Measurements from ENCODE around the gene IP6K1.
"Not testable (repeated sequence)": the region's sequence is repeated elsewhere in the genome, so short reads cannot be mapped to it uniquely, and the experiment has no call there.

Gene IP6K1

GRCh38 chr3:49688338-49689045 lies 97.8 kb downstream of the IP6K1 start:
- H2AFZ ChIP-seq (ENCODE audit: low read depth, low read length), result peak overlapping the region; percentile 46

GRCh38 chr3:49687424-49687795 lies 98.9 kb downstream of the IP6K1 start:
- not testable (repeated sequence) for H3K4me3 ChIP-seq (ENCODE audit: low read length); H3K27me3 ChIP-seq (ENCODE audit: insufficient read depth, low read length); H2AFZ ChIP-seq (ENCODE audit: low read depth, low read length); H3K9me3 ChIP-seq (ENCODE audit: low read length)
- peaks cover 17% of the 10 kb centered on the region for H3K36me3 ChIP-seq (ENCODE audit: insufficient read depth, low read length)
- peaks cover 13% of the 10 kb centered on the region for H3K4me1 ChIP-seq (ENCODE audit: insufficient read depth, low read length)

More at GRCh38 chr3:49688338-49689045, 97.8 kb downstream of the IP6K1 start:
- H3K9me3 ChIP-seq (ENCODE audit: low read length); H3K27me3 ChIP-seq (ENCODE audit: insufficient read depth, low read length); H3K36me3 ChIP-seq (ENCODE audit: insufficient read depth, low read length): not testable (repeated sequence)
- Histone ChIP-seq H3K4me3 (ENCODE audit: low read length) (peak overlapping the region; percentile 79), H3K4me1 (ENCODE audit: insufficient read depth, low read length) (peaks cover 13% of the 10 kb centered on the region)

- not testable (repeated sequence) for H2AFZ ChIP-seq (ENCODE audit: low read depth, low read length); H3K4me3 ChIP-seq (ENCODE audit: low read length); H3K27me3 ChIP-seq (ENCODE audit: insufficient read depth, low read length)
Measured at GRCh38 chr3:49686769-49687423, 99.4 kb downstream of the IP6K1 start.

GRCh38 chr3:49686346-49686745 lies 100.0 kb downstream of the IP6K1 start:
- H3K4me3 ChIP-seq (ENCODE audit: low read length); H2AFZ ChIP-seq (ENCODE audit: low read depth, low read length); H3K27me3 ChIP-seq (ENCODE audit: insufficient read depth, low read length); H3K9me3 ChIP-seq (ENCODE audit: low read length): not testable (repeated sequence)
- Histone ChIP-seq H3K36me3 (ENCODE audit: insufficient read depth, low read length) (peaks cover 27% of the 10 kb centered on the region), H3K4me1 (ENCODE audit: insufficient read depth, low read length) (peaks cover 13% of the 10 kb centered on the region)

More at GRCh38 chr3:49686769-49687423, 99.4 kb downstream of the IP6K1 start:
- H3K36me3 ChIP-seq (ENCODE audit: insufficient read depth, low read length), result peaks cover 22% of the 10 kb centered on the region
- H3K4me1 ChIP-seq (ENCODE audit: insufficient read depth, low read length), result peaks cover 13% of the 10 kb centered on the region
- H3K9me3 ChIP-seq (ENCODE audit: low read length), result not testable (repeated sequence)

GRCh38 chr3:49685846-49686245 lies 100.5 kb downstream of the IP6K1 start:
- H3K27me3 ChIP-seq (ENCODE audit: insufficient read depth, low read length); H3K9me3 ChIP-seq (ENCODE audit: low read length); H3K4me3 ChIP-seq (ENCODE audit: low read length); H2AFZ ChIP-seq (ENCODE audit: low read depth, low read length): not testable (repeated sequence)
- Histone ChIP-seq H3K36me3 (ENCODE audit: insufficient read depth, low read length) (peaks cover 31% of the 10 kb centered on the region), H3K4me1 (ENCODE audit: insufficient read depth, low read length) (peaks cover 13% of the 10 kb centered on the region)

- H3K27me3 ChIP-seq (ENCODE audit: insufficient read depth, low read length); H3K4me3 ChIP-seq (ENCODE audit: low read length); H3K9me3 ChIP-seq (ENCODE audit: low read length); H2AFZ ChIP-seq (ENCODE audit: low read depth, low read length); H3K4me1 ChIP-seq (ENCODE audit: insufficient read depth, low read length): not testable (repeated sequence)
- H3K36me3 ChIP-seq (ENCODE audit: insufficient read depth, low read length), result peaks cover 38% of the 10 kb centered on the region
Measured at GRCh38 chr3:49685103-49685502, 101.2 kb downstream of the IP6K1 start.

GRCh38 chr3:49684453-49684852 lies 101.9 kb downstream of the IP6K1 start:
- not testable (repeated sequence) for H3K4me1 ChIP-seq (ENCODE audit: insufficient read depth, low read length); H2AFZ ChIP-seq (ENCODE audit: low read depth, low read length); H3K4me3 ChIP-seq (ENCODE audit: low read length); H3K27me3 ChIP-seq (ENCODE audit: insufficient read depth, low read length); H3K9me3 ChIP-seq (ENCODE audit: low read length)
- H3K36me3 ChIP-seq (ENCODE audit: insufficient read depth, low read length), result peaks cover 45% of the 10 kb centered on the region

- H3K36me3 ChIP-seq (ENCODE audit: insufficient read depth, low read length), result peaks cover 57% of the 10 kb centered on the region
- H3K4me1 ChIP-seq (ENCODE audit: insufficient read depth, low read length), result no peaks in the 10 kb centered on the region
- H3K9me3 ChIP-seq (ENCODE audit: low read length), result no peaks in the 10 kb centered on the region
- no peak overlapping the region for H2AFZ ChIP-seq (ENCODE audit: low read depth, low read length)
- H3K27me3 ChIP-seq (ENCODE audit: insufficient read depth, low read length), result no peaks in the 10 kb centered on the region
- H3K4me3 ChIP-seq (ENCODE audit: low read length), result no peak overlapping the region
Measured at GRCh38 chr3:49683162-49683561, 103.2 kb downstream of the IP6K1 start.

- Histone ChIP-seq H3K4me1 (ENCODE audit: insufficient read depth, low read length) (no peaks in the 10 kb centered on the region), H3K36me3 (ENCODE audit: insufficient read depth, low read length) (peaks cover 73% of the 10 kb centered on the region), H3K9me3 (ENCODE audit: low read length) (no peaks in the 10 kb centered on the region), H2AFZ (ENCODE audit: low read depth, low read length) (no peak overlapping the region), H3K27me3 (ENCODE audit: insufficient read depth, low read length) (no peaks in the 10 kb centered on the region), H3K4me3 (ENCODE audit: low read length) (no peak overlapping the region)
Measured at GRCh38 chr3:49681543-49681942, 104.8 kb downstream of the IP6K1 start.

- no peaks in the 10 kb centered on the region for H3K4me1 ChIP-seq (ENCODE audit: insufficient read depth, low read length)
- H3K27me3 ChIP-seq (ENCODE audit: insufficient read depth, low read length), result no peaks in the 10 kb centered on the region
- no peaks in the 10 kb centered on the region for H3K9me3 ChIP-seq (ENCODE audit: low read length)
- peaks cover 77% of the 10 kb centered on the region for H3K36me3 ChIP-seq (ENCODE audit: insufficient read depth, low read length)
- H2AFZ ChIP-seq (ENCODE audit: low read depth, low read length), result no peak overlapping the region
- no peak overlapping the region for H3K4me3 ChIP-seq (ENCODE audit: low read length)
Measured at GRCh38 chr3:49681232-49681522, 105.2 kb downstream of the IP6K1 start.

GRCh38 chr3:49680493-49681231 lies 105.7 kb downstream of the IP6K1 start:
- Histone ChIP-seq H3K27me3 (ENCODE audit: insufficient read depth, low read length) (no peaks in the 10 kb centered on the region), H3K9me3 (ENCODE audit: low read length) (no peaks in the 10 kb centered on the region), H3K4me3 (ENCODE audit: low read length) (no peak overlapping the region), H2AFZ (ENCODE audit: low read depth, low read length) (no peak overlapping the region), H3K36me3 (ENCODE audit: insufficient read depth, low read length) (peaks cover 82% of the 10 kb centered on the region), H3K4me1 (ENCODE audit: insufficient read depth, low read length) (no peaks in the 10 kb centered on the region)

GRCh38 chr3:49675912-49676311 lies 110.4 kb downstream of the IP6K1 start:
- H3K9me3 ChIP-seq (ENCODE audit: low read length), result no peaks in the 10 kb centered on the region
- no peak overlapping the region for H2AFZ ChIP-seq (ENCODE audit: low read depth, low read length)
- no peaks in the 10 kb centered on the region for H3K27me3 ChIP-seq (ENCODE audit: insufficient read depth, low read length)
- H3K4me3 ChIP-seq (ENCODE audit: low read length), result no peak overlapping the region
- H3K36me3 ChIP-seq (ENCODE audit: insufficient read depth, low read length), result peaks cover 54% of the 10 kb centered on the region
- H3K4me1 ChIP-seq (ENCODE audit: insufficient read depth, low read length), result peaks cover 13% of the 10 kb centered on the region

- H2AFZ ChIP-seq (ENCODE audit: low read depth, low read length), result peak overlapping the region; percentile 42
Measured at GRCh38 chr3:49674497-49674983, 111.8 kb downstream of the IP6K1 start.

More at GRCh38 chr3:49674497-49674983, 111.8 kb downstream of the IP6K1 start:
- peaks cover 13% of the 10 kb centered on the region for H3K4me1 ChIP-seq (ENCODE audit: insufficient read depth, low read length)
- H3K36me3 ChIP-seq (ENCODE audit: insufficient read depth, low read length), result peaks cover 42% of the 10 kb centered on the region
- H3K4me3 ChIP-seq (ENCODE audit: low read length), result peak overlapping the region; percentile 77
- H3K9me3 ChIP-seq (ENCODE audit: low read length), result no peaks in the 10 kb centered on the region
- H3K27me3 ChIP-seq (ENCODE audit: insufficient read depth, low read length), result no peaks in the 10 kb centered on the region
